Esophagus squamous epithelium (tissue), 4 donors: ENCODE results near the gene PSTPIP2.

Experiments
- CTCF ChIP-seq, 6 experiments: fragments of 450-650 bp in 4 of 6; fragments of 200-600 bp in 2 of 6; sonication (generic) in 2 of 6; IDR thresholded peaks; one replicate each; pipeline ENCODE4 v1.5.1; 2016 to 2019; ENCODE audit warnings: antibody characterized with exemption in 6 of 6, mild to moderate bottlenecking in 4 of 6, moderate library complexity in 4 of 6
- POLR2A ChIP-seq, 4 donors: fragments of 450-650 bp; IDR thresholded peaks; one replicate each; pipeline ENCODE4 v1.6.1; 2017; ENCODE audit warnings: antibody characterized with exemption in 4 of 4, mild to moderate bottlenecking in 4 of 4, moderate library complexity in 3 of 4

- no peak for TF ChIP-seq CTCF (IDR thresholded peaks at IDR 0.05)
- no peak for TF ChIP-seq POLR2A (IDR thresholded peaks at IDR 0.05)
Measured at GRCh38 chr18:46037512-46038305, 34.4 kb downstream of the PSTPIP2 start.
